HUES48 (cell line): ENCODE measurements around the gene ZSWIM5.

Experiments
- H3K27ac ChIP-seq: one replicate; pipeline ENCODE4 v1.7.0; 2013; ENCODE audit warnings: low read depth, low read length, inconsistent platforms
- H3K27me3 ChIP-seq: 2 replicates; pipeline ENCODE4 v1.6.1; 2013; ENCODE audit warnings: mild to moderate bottlenecking, low read length; ENCODE audit not compliant: control insufficient read depth, insufficient read depth
- H3K36me3 ChIP-seq: 2 replicates; pipeline ENCODE4 v1.6.1; 2013; ENCODE audit warnings: low read length; ENCODE audit not compliant: control insufficient read depth, insufficient read depth
- H3K4me1 ChIP-seq: 2 replicates; pipeline ENCODE4 v1.6.1; 2013; ENCODE audit warnings: mild to moderate bottlenecking, low read length; ENCODE audit not compliant: control insufficient read depth, insufficient read depth
- H3K4me3 ChIP-seq: 2 replicates; pipeline ENCODE4 v1.5.1; 2013; ENCODE audit warnings: mild to moderate bottlenecking, low read depth, low read length
- H3K9ac ChIP-seq: 2 replicates; pipeline ENCODE4 v1.6.1; 2013; ENCODE audit warnings: mild to moderate bottlenecking, low read depth, low read length, moderate library complexity
- H3K9me3 ChIP-seq: 2 replicates; pipeline ENCODE4 v1.6.1; 2013; ENCODE audit warnings: low read length; ENCODE audit not compliant: control insufficient read depth, insufficient read depth

The ZSWIM5 gene

GRCh38 chr1:45051005-45051772 is 155.2 kb downstream of the ZSWIM5 start:
- H3K4me1 ChIP-seq = 0 out of 2 replicates have a peak, but pooled peaks cover 3% of the 10 kb centered on the region
- H3K4me3 ChIP-seq = no peak overlapping the region
- H3K9ac ChIP-seq = no peak overlapping the region
- H3K9me3 ChIP-seq = no peaks in the 10 kb centered on the region
- H3K27me3 ChIP-seq = no peaks in the 10 kb centered on the region
- H3K36me3 ChIP-seq = no peaks in the 10 kb centered on the region
- H3K27ac ChIP-seq = no peak overlapping the region

GRCh38 chr1:45047032-45047431 is 159.4 kb downstream of the ZSWIM5 start:
- no peak overlapping the region for H3K9ac ChIP-seq
- peaks cover 13% of the 10 kb centered on the region; the same call in 1 of the 2 replicates for H3K4me1 ChIP-seq
- no peak overlapping the region for H3K4me3 ChIP-seq
- no peaks in the 10 kb centered on the region for H3K36me3 ChIP-seq
- no peaks in the 10 kb centered on the region for H3K27me3 ChIP-seq
- H3K27ac ChIP-seq = no peak overlapping the region
- no peaks in the 10 kb centered on the region for H3K9me3 ChIP-seq

GRCh38 chr1:45044916-45045315 is 161.5 kb downstream of the ZSWIM5 start:
- H3K36me3 ChIP-seq = no peaks in the 10 kb centered on the region

GRCh38 chr1:45043094-45043493 is 163.3 kb downstream of the ZSWIM5 start:
- peaks cover 10% of the 10 kb centered on the region; the same call in 1 of the 2 replicates for H3K4me1 ChIP-seq
- H3K9me3 ChIP-seq = no peaks in the 10 kb centered on the region
- no peak overlapping the region for H3K4me3 ChIP-seq
- no peak overlapping the region for H3K27ac ChIP-seq
- no peaks in the 10 kb centered on the region for H3K27me3 ChIP-seq
- H3K9ac ChIP-seq = no peak overlapping the region
- H3K36me3 ChIP-seq = no peaks in the 10 kb centered on the region

More at GRCh38 chr1:45044916-45045315, 161.5 kb downstream of the ZSWIM5 start:
- no peak overlapping the region for H3K4me3 ChIP-seq
- H3K9ac ChIP-seq = no peak overlapping the region
- H3K4me1 ChIP-seq = peaks cover 10% of the 10 kb centered on the region; the same call in 1 of the 2 replicates
- H3K9me3 ChIP-seq = no peaks in the 10 kb centered on the region
- H3K27ac ChIP-seq = no peak overlapping the region
- H3K27me3 ChIP-seq = no peaks in the 10 kb centered on the region

- Histone ChIP-seq H3K36me3 (no peaks in the 10 kb centered on the region), H3K27me3 (no peaks in the 10 kb centered on the region), H3K4me3 (no peak overlapping the region), H3K4me1 (peaks cover 10% of the 10 kb centered on the region; the same call in 1 of the 2 replicates), H3K27ac (no peak overlapping the region), H3K9me3 (no peaks in the 10 kb centered on the region), H3K9ac (no peak overlapping the region)
These were observed 166.1 kb downstream of the ZSWIM5 start for GRCh38 chr1:45040297-45040696.

GRCh38 chr1:45038661-45039364 is 167.6 kb downstream of the ZSWIM5 start:
- Histone ChIP-seq H3K27ac (no peak overlapping the region), H3K9me3 (no peaks in the 10 kb centered on the region), H3K27me3 (no peaks in the 10 kb centered on the region), H3K4me3 (no peak overlapping the region), H3K9ac (no peak overlapping the region), H3K36me3 (no peaks in the 10 kb centered on the region), H3K4me1 (peaks cover 10% of the 10 kb centered on the region; the same call in 1 of the 2 replicates)

- Histone ChIP-seq H3K36me3 (no peaks in the 10 kb centered on the region), H3K9ac (no peak overlapping the region), H3K4me1 (peaks cover 10% of the 10 kb centered on the region; the same call in 1 of the 2 replicates), H3K4me3 (no peak overlapping the region), H3K27ac (no peak overlapping the region), H3K9me3 (no peaks in the 10 kb centered on the region), H3K27me3 (no peaks in the 10 kb centered on the region)
These were observed 168.2 kb downstream of the ZSWIM5 start for GRCh38 chr1:45038240-45038639.

GRCh38 chr1:45037456-45037855 is 168.9 kb downstream of the ZSWIM5 start:
- H3K9me3 ChIP-seq = no peaks in the 10 kb centered on the region
- H3K27me3 ChIP-seq = no peaks in the 10 kb centered on the region
- no peak overlapping the region for H3K9ac ChIP-seq
- H3K4me1 ChIP-seq = peaks cover 2% of the 10 kb centered on the region; the same call in 1 of the 2 replicates
- H3K4me3 ChIP-seq = no peak overlapping the region
- H3K36me3 ChIP-seq = no peaks in the 10 kb centered on the region
- H3K27ac ChIP-seq = no peak overlapping the region

- H3K9me3 ChIP-seq = no peaks in the 10 kb centered on the region
- no peaks in the 10 kb centered on the region for H3K27me3 ChIP-seq
- no peak overlapping the region for H3K27ac ChIP-seq
- H3K9ac ChIP-seq = no peak overlapping the region
- no peaks in the 10 kb centered on the region for H3K36me3 ChIP-seq
- H3K4me3 ChIP-seq = no peak overlapping the region
- H3K4me1 ChIP-seq = no peaks in the 10 kb centered on the region
These were observed 170.6 kb downstream of the ZSWIM5 start for GRCh38 chr1:45035631-45036301.

- no peaks in the 10 kb centered on the region for H3K27me3 ChIP-seq
- no peak overlapping the region for H3K4me3 ChIP-seq
- H3K9me3 ChIP-seq = no peaks in the 10 kb centered on the region
- H3K36me3 ChIP-seq = no peaks in the 10 kb centered on the region
- no peak overlapping the region for H3K9ac ChIP-seq
- H3K4me1 ChIP-seq = no peaks in the 10 kb centered on the region
- no peak overlapping the region for H3K27ac ChIP-seq
These were observed 173.0 kb downstream of the ZSWIM5 start for GRCh38 chr1:45033356-45033755.

- Histone ChIP-seq H3K9me3 (no peaks in the 10 kb centered on the region), H3K27me3 (no peaks in the 10 kb centered on the region), H3K9ac (no peak overlapping the region), H3K27ac (no peak overlapping the region), H3K4me1 (no peaks in the 10 kb centered on the region), H3K36me3 (no peaks in the 10 kb centered on the region), H3K4me3 (no peak overlapping the region)
These were observed 173.6 kb downstream of the ZSWIM5 start for GRCh38 chr1:45032837-45033236.
